GM19397 (cell line): Measurements from ENCODE around the gene MPV17.
"Not testable (repeated sequence)": the region's sequence is repeated elsewhere in the genome, so short reads cannot be mapped to it uniquely, and the experiment has no call there.

ENCODE experiments used
- ATAC-seq: cut with Tn5 transposase; IDR thresholded peaks from one replicate; pipeline ENCODE4 v1.9.1; 2021; ENCODE audit warnings: mild to moderate bottlenecking, moderate library complexity; ENCODE audit not compliant: unreplicated experiment

Gene MPV17

GRCh38 chr2:27323596-27324285 lies 844 bp upstream of the MPV17 start:
- ATAC-seq: no peak

- peak; percentile 24 for ATAC-seq
Measured at GRCh38 chr2:27322301-27322765, 564 bp downstream of the MPV17 start.

- no peak for ATAC-seq
Measured at GRCh38 chr2:27320958-27321543, 1.8 kb downstream of the MPV17 start.

DNA sequence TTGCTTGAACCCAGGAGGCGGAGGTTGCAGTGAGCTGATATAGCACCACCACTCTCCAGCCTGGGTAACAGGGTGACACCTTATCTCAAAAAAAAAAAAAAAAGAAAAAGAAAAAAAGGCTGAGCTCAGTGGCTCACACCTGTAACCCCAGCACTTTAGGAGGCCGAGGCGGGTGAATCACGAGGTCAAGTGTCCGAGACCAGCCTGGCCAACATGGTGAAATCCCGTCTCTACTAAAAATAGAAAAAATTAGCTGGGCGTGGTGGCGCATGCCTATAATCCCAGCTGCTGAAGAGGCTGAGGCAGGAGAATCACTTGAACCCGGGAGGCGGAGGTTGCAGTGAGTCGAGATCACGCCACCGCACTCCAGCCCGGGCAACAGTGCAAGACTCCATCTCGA lies 3.1 kb downstream of the MPV17 start:
- not testable (repeated sequence) for ATAC-seq

DNA sequence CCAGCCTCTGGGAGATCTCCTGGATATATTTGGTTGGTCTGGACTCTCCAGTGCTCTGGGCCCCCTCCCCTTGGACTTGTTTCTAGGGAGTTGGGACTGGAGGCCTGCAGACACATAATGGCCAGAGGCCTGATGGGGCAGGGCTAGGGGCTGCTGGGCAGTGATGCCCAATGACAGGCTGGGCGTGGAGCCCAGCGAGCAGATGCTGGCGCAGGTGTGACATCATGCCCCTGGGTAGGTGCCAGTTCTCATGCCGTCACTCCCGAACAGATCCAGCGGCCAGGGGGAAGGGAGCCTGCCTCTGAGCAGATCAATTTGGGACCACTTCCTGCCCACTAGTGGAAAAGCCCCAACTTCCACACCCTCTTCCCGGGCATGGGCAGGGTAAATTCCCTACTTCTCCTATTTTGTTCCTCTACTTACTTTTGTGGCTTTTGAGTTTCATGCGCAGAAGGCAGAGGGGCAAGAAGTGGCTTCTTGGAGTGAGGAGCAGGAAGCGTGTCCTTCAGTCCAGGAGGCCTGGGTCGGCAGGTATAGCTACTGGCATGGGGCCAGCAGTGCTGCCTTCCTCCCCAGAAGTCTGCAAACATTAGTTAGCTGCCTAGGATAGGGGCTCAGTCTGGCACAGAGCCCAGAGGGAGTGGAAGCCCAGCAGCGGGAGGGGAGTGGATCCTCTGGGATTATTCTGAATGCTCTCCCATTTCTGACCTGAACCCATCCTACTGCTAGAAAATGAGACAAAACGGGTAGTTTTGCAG lies 6.1 kb downstream of the MPV17 start:
- ATAC-seq: no peak

- ATAC-seq: no peak
Measured at GRCh38 chr2:27315122-27315521, 7.8 kb downstream of the MPV17 start.

GRCh38 chr2:27314709-27315108 lies 8.2 kb downstream of the MPV17 start:
- no peak for ATAC-seq

- ATAC-seq: no peak
Measured at GRCh38 chr2:27313882-27314645, 8.8 kb downstream of the MPV17 start.

GRCh38 chr2:27312152-27312551 lies 10.7 kb downstream of the MPV17 start:
- no peak for ATAC-seq

DNA sequence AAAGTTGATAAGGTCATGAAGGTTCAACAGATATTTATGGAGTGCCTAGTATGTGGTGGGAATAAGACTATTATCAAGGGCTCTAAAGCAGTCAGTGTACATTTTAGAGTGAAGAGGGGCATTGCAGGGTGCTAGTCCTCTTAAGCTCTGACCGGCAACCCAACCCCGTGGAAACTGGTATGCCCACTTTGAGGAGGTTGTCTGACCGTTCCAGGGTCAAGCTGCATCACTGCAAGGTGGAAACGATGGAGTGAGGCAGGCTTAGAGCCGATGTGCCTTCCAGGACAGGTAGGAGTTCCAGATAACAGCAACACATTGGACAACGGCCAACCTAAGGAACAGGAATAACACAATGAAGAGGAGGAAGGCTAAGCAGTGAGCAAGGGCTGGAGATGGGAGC lies 13.2 kb downstream of the MPV17 start:
- ATAC-seq: no peak

- ATAC-seq: no peak
Measured at GRCh38 chr2:27308359-27308881, 14.5 kb downstream of the MPV17 start, which contains the start of gene UCN. Gene UCN, minus strand, starts transcription at chr2:27308445. Its CDS starts 550 bp downstream, at chr2:27307895.

GRCh38 chr2:27307545-27308358 lies 15.1 kb downstream of the MPV17 start:
- no peak for ATAC-seq

- ATAC-seq: no peak
Measured at GRCh38 chr2:27307287-27307544, 15.7 kb downstream of the MPV17 start.

DNA sequence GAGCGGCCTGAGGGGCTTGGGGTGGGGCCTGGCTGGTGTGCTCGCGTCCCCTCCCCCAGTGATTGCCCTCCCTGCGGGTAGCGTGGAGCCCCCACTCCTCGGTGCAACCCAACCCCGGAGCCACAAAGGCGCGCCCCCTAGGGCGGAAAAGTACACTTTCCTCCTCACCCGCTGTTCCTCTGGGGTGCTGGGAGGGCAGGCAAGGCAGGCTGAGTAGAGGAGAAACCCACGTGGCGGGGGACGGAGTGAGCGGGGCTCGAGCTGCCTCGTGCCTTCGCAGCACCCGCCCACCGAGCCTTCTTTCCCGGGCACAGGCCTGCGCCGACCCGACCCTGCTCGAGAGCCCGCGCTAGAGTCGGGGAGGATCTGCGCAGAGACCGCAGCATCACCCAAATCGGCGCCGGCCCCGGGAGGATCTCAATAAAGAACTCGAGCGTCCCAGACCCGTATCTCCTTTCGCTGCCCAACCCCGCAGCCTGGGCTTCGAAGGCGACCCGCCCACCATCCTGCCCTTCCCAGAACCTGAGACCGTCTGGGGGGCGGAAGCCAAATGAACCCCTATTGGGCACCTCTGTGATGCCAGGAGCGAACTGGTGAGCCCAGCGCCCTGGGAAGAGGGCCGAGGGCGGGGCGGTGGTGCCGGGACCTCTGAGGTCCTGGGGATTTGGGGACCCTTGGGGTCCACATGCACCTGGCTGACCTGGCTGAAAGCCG lies 16.2 kb downstream of the MPV17 start:
- no peak for ATAC-seq

DNA sequence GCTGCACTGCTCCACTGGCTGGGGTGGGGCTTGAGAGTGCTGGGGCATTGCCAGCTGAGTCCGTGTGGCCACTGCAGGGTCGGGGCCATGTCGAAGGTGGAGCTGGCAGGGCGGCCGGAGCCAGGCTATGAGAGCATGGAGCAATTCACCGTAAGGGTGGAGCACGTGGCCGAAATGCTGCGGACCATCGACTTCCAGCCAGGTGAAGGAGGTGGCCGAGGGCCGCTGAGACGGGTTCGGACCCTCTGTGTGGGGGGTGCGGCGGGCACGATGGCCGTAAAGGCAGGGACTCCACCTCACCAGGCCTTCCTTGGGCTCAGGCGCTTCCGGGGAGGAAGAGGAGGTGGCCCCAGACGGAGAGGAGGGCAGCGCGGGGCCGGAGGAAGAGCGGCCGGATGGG lies 16.8 kb downstream of the MPV17 start:
- ATAC-seq: no peak

DNA sequence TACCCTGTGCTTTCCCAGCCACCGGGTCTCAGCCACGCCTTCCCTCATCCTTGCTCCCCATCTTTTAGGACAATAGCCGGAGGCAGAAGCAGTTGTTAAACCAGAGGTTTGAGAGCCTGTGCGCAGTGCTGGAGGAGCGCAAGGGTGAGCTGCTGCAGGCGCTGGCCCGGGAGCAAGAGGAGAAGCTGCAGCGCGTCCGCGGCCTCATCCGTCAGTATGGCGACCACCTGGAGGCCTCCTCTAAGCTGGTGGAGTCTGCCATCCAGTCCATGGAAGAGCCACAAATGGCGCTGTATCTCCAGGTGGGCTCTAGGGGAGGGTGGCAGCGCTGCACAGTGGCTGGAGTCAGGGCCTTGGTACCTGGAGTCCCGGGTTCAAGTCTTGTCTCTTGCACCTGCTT lies 17.4 kb downstream of the MPV17 start:
- no peak for ATAC-seq

GRCh38 chr2:27304488-27305240 lies 18.2 kb downstream of the MPV17 start:
- ATAC-seq: no peak

- ATAC-seq: no peak
Measured at GRCh38 chr2:27303093-27304025, 19.5 kb downstream of the MPV17 start.
